Endodermal cell (in vitro differentiated cells): Measurements from ENCODE around the gene RASL10A. TPM values are rescaled to one million over a fixed set of nuclear protein-coding genes. Genes with fewer than 3 reads are reported as not detected.
A peak's percentile ranks its signal among the peaks of the same experiment; 100 is the strongest.
"Not testable (repeated sequence)": the region's sequence is repeated elsewhere in the genome, so short reads cannot be mapped to it uniquely, and the experiment has no call there.

Source experiments
- DNase-seq: peaks from one replicate; pipeline ENCODE4 v3.0.0-alpha.2; 2017
- H3K27ac ChIP-seq: 2 replicates; pipeline ENCODE4 v1.5.1; 2013; ENCODE audit warnings: mild to moderate bottlenecking, low read depth, low read length, moderate library complexity
- H3K27me3 ChIP-seq: 2 replicates; pipeline ENCODE4 v1.6.1; 2013; ENCODE audit warnings: mild to moderate bottlenecking, low read length, moderate library complexity; ENCODE audit not compliant: insufficient read depth, control insufficient read depth, poor library complexity, severe bottlenecking
- H3K36me3 ChIP-seq: 2 replicates; pipeline ENCODE4 v1.7.0; 2013; ENCODE audit warnings: mild to moderate bottlenecking, low read length, moderate library complexity; ENCODE audit not compliant: control insufficient read depth, insufficient read depth
- H3K4me1 ChIP-seq: one replicate; pipeline ENCODE4 v1.7.0; 2013; ENCODE audit warnings: low read length; ENCODE audit not compliant: control insufficient read depth, insufficient read depth
- H3K4me3 ChIP-seq: 2 replicates; pipeline ENCODE4 v1.5.1; 2013; ENCODE audit warnings: mild to moderate bottlenecking, low read length, moderate library complexity
- H3K9ac ChIP-seq: 2 replicates; pipeline ENCODE4 v1.6.1; 2013; ENCODE audit warnings: mild to moderate bottlenecking, low read length, moderate library complexity; ENCODE audit not compliant: poor library complexity, severe bottlenecking; ENCODE audit errors: extremely low read depth
- H3K9me3 ChIP-seq: 2 replicates; pipeline ENCODE4 v1.6.1; 2013; ENCODE audit warnings: mild to moderate bottlenecking, low read length, moderate library complexity; ENCODE audit not compliant: control insufficient read depth
- H3K27ac Mint-ChIP-seq: 2 replicates; pipeline ENCODE4 v1.8.0; 2020; ENCODE audit warnings: mixed read lengths
- H3K27me3 Mint-ChIP-seq: 2 replicates; pipeline ENCODE4 v1.8.0; 2021; ENCODE audit warnings: mild to moderate bottlenecking, mixed read lengths; ENCODE audit not compliant: insufficient read depth
- H3K36me3 Mint-ChIP-seq: 2 replicates; pipeline ENCODE4 v1.8.0; 2020; ENCODE audit warnings: low read depth, mixed read lengths
- H3K4me1 Mint-ChIP-seq: 2 replicates; pipeline ENCODE4 v1.8.0; 2020; ENCODE audit warnings: mixed read lengths
- H3K4me3 Mint-ChIP-seq: 2 replicates; pipeline ENCODE4 v1.8.0; 2020; ENCODE audit warnings: mild to moderate bottlenecking, moderate library complexity, mixed read lengths
- H3K9me3 Mint-ChIP-seq: 2 replicates; pipeline ENCODE4 v1.8.0; 2020; ENCODE audit warnings: mild to moderate bottlenecking, mixed read lengths
- CTCF ChIP-seq: fragments of 200-600 bp; sonication (generic); conservative IDR thresholded peaks from 2 replicates; pipeline ENCODE4 v1.5.0; 2021; ENCODE audit warnings: antibody characterized with exemption, mild to moderate bottlenecking
- WGBS, 2 experiments: methylation state at CpG; one replicate each; pipeline versions ENCODE4 v1.1.5 to v1.1.7; 2013; ENCODE audit warnings: missing lambda C conversion rate in 2 of 2, mixed read lengths in 1 of 2; ENCODE audit not compliant: insufficient coverage in 1 of 2, insufficient read length in 1 of 2; 5-methylcytosine and 5-hydroxymethylcytosine counted together
- total RNA-seq, 2 donors: library from RNA; stranded (reverse); fragmentation: NEBNext Ultra II Directional in 1 of 2; extraction: Animal tissue kit (Norgen Biotek cat#: 25700) in 1 of 2; gene quantifications; 2 replicates in 1 of 2; 3 replicates in 1 of 2; pipeline ENCODE4 v1.2.1, GENCODE V29; 2021

Gene RASL10A
- total RNA-seq, 2 donors from 2014 or later, result 1.3 TPM

- Histone ChIP-seq H3K36me3 (peaks cover 73% of the 10 kb centered on the region), H3K9me3 (no peaks in the 10 kb centered on the region), H3K4me1 (no peaks in the 10 kb centered on the region), H3K4me3 (no peak overlapping the region), H3K27ac (no peak overlapping the region), H3K9ac (no peak overlapping the region), H3K27me3 (no peaks in the 10 kb centered on the region)
- no peaks in the 10 kb centered on the region for H3K4me1 Mint-ChIP-seq
- no peak overlapping the region for H3K27ac Mint-ChIP-seq
- no peak for DNase-seq
- H3K27me3 Mint-ChIP-seq, result no peaks in the 10 kb centered on the region
- no peak for TF ChIP-seq CTCF
- peaks cover 64% of the 10 kb centered on the region for H3K36me3 Mint-ChIP-seq
- no peaks in the 10 kb centered on the region for H3K9me3 Mint-ChIP-seq
- 93 to 96% methylated on average over 2 of the region's 2 CpGs for WGBS, 2 experiments
- no peak overlapping the region for H3K4me3 Mint-ChIP-seq
These were observed 32.5 kb upstream of the RASL10A start for GRCh38 chr22:29348041-29348440.

- Mint-ChIP-seq H3K27ac (no peak overlapping the region), H3K4me3 (no peak overlapping the region), H3K4me1 (no peaks in the 10 kb centered on the region), H3K27me3 (no peaks in the 10 kb centered on the region), H3K36me3 (peaks cover 66% of the 10 kb centered on the region), H3K9me3 (no peaks in the 10 kb centered on the region)
- no peak for TF ChIP-seq CTCF
- Histone ChIP-seq H3K27me3 (no peaks in the 10 kb centered on the region), H3K4me3 (no peak overlapping the region), H3K9ac (no peak overlapping the region), H3K9me3 (no peaks in the 10 kb centered on the region), H3K4me1 (no peaks in the 10 kb centered on the region), H3K27ac (peak overlapping the region; percentile 17), H3K36me3 (peaks cover 77% of the 10 kb centered on the region)
- DNase-seq, result no peak
- 95 to 100% methylated on average over 1 to 4 of the region's 4 CpGs for WGBS, 2 experiments
These were observed 31.2 kb upstream of the RASL10A start for GRCh38 chr22:29346659-29347058.

DNA sequence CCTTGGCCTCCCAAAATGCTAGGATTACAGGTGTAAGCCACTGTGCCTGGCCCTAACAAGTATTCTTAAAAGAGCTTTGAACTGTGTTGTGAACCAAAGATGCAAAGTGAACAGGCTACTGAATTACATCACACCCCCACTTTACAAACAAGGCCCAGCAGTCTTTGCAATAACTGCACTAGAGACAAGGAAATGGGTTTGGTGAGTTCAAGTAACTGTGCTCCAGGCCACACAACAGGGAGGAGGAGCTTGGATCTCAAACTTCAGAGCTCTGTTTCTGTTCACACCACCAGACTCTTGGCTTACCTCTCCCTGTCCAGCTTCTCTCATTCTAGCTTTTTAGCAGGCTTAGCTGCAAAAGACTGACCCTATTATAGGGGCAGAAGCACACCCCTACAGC is 30.4 kb upstream of the RASL10A start:
- peaks cover 77% of the 10 kb centered on the region for H3K36me3 ChIP-seq
- Mint-ChIP-seq H3K36me3 (peaks cover 63% of the 10 kb centered on the region), H3K9me3 (no peaks in the 10 kb centered on the region), H3K27me3 (no peaks in the 10 kb centered on the region), H3K27ac (no peak overlapping the region), H3K4me1 (no peaks in the 10 kb centered on the region), H3K4me3 (no peak overlapping the region)
- H3K27ac ChIP-seq, result no peak overlapping the region
- no peak overlapping the region for H3K9ac ChIP-seq
- no peak for DNase-seq
- H3K4me1 ChIP-seq, result no peaks in the 10 kb centered on the region
- no peaks in the 10 kb centered on the region for H3K9me3 ChIP-seq
- H3K27me3 ChIP-seq, result no peaks in the 10 kb centered on the region
- H3K4me3 ChIP-seq, result no peak overlapping the region
- no peak for TF ChIP-seq CTCF

- WGBS, 2 experiments, result 77 to 94% methylated on average over 4 to 5 of the region's 5 CpGs
- not testable (repeated sequence) for H3K27ac ChIP-seq, H3K9me3 ChIP-seq
These were observed 29.4 kb upstream of the RASL10A start for GRCh38 chr22:29344889-29345288.

More at GRCh38 chr22:29344889-29345288, 29.4 kb upstream of the RASL10A start:
- not testable (repeated sequence) for H3K4me3 ChIP-seq, H3K9ac ChIP-seq, H3K4me3 Mint-ChIP-seq, H3K27ac Mint-ChIP-seq, H3K27me3 ChIP-seq, H3K4me1 Mint-ChIP-seq, H3K9me3 Mint-ChIP-seq, DNase-seq, H3K27me3 Mint-ChIP-seq, H3K4me1 ChIP-seq
- H3K36me3 Mint-ChIP-seq, result peaks cover 64% of the 10 kb centered on the region
- peaks cover 72% of the 10 kb centered on the region for H3K36me3 ChIP-seq
